NCI-H187 treated with DMSO at 0.1 percent for 48 hours (cell line): ENCODE measurements around the gene DBR1.

Source experiments
- DNase-seq: peaks from one replicate; lab custom pipeline; 2025; lab: John Stamatoyannopoulos, UW

Gene DBR1

DNA sequence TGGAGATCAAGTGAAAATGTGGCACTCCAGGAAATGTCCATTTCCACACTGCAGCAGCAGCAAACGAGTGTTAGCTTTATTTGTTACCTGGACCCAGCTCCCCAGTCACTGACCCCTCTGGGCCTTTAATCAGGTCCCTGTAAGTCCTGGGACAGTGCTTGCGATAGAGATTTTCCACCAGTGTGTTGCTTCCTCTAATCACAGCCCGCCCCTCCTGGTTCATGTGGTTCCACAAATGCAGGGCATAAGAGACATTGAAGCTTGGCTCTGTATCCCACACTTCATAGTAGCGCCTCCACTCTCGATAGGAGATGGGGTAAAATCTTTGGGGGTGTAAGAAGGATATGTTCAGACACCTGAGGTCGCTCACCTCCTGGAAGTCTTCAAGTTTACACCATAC is 50.5 kb downstream of the DBR1 start:
- no peak for DNase-seq

DNA sequence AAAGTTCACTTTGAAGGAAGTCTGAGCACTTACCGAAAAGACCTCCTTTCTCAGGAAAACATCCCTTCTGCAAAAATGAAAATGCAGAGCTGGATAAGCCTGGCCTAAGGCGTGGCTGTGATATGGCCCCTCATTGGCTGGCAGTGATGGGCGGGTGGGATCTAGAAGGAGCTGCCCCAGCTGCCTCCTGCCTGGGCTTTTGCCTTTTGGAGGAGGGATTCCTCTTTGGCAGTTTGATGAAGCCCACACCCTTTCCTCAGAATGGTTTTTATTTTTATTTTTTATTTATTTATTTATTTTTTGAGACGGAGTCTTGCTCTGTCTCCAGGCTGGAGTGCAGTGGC is 55.3 kb downstream of the DBR1 start:
- DNase-seq, result no peak

DNA sequence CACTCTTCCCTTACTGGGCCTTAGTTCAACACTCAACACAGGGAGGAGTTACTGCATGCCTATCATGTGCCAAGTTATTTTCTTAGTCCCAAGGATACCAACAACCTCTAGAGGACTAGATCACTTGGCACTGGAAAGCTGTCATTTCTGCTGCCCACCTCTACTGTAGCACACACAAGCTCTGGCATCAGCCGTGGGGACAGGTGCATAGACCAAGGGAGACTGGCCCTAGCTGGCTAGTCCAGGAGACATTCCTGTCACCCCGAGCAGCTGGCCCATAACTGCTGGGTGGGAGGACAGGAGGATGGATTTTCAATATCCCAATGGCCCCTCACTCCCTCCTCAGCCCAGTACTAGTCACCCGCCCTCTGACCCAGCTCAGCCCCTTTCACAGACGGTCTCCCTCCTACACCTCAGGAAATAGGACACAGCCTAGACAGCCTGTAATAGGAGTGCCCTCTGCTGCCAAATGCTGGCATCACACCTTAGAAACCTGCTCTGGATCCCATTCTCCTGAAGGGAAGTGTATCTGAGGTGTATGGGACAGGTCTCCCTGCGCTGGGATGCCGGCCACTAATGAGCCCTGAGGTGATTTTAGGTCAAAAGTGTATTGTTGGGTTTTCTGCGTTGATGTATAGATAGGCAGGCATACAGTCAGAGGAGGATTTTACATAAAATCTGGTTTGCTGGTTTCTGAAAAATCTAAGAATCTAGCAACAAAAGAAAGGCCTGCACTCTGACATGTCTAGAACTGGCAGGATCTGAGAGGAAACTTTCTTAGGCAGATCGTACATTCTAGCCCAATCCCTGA is 55.9 kb downstream of the DBR1 start:
- DNase-seq, result peak; percentile 27

DNA sequence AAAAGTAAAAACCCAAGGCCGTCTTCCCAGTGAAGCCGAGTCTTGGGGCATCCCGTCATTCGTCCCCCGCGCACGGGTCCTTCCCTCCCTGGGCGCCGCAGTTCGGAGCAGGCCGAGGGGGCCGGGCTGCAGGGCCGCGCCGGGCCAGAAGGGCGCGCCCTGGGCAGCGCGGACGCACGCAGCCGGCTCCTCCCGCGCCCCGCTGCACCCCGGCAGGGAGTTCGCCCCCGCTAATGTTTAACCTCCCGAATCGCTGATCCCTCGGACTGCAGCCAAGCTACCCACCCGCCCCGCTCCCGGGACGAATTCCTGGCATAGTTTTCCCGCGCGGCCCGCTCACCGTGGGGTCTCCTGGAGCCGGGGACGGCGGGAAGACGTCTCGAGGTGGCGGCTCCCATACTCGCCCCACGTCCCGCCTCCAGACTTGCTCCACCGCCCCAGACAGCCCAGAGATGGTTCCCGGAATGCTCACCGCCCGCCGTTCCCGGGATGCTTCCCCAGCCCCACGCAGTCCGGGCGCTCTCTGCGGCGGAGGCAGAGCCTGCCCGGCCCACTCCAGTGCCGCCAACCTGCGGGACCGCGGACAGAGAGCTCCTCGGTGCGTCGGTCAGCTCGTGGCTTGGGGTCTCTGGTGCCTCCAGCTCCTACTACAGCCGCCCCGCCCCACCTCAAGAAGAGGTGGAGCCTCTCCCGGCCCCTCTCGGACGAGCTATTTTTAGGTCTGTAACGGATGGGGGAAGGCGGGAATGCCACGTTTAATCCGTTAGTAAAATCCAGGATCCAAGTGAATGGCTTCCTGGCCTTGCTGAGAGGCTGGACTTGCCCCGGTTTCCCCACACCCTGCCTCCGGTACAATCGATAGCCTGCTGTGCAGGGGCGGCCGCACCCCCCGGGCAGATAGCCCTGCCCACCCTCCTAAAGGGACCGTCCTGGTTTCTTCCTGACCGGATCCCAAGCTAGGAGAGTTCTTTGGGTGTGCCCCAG is 59.4 kb downstream of the DBR1 start, which contains the start of gene DZIP1L:
Gene DZIP1L, minus strand, starts transcription at position 621 of the 984 bp plus-strand sequence. CDS start 11,637 bp downstream, outside the sequence.
- DNase-seq, result no peak

DNA sequence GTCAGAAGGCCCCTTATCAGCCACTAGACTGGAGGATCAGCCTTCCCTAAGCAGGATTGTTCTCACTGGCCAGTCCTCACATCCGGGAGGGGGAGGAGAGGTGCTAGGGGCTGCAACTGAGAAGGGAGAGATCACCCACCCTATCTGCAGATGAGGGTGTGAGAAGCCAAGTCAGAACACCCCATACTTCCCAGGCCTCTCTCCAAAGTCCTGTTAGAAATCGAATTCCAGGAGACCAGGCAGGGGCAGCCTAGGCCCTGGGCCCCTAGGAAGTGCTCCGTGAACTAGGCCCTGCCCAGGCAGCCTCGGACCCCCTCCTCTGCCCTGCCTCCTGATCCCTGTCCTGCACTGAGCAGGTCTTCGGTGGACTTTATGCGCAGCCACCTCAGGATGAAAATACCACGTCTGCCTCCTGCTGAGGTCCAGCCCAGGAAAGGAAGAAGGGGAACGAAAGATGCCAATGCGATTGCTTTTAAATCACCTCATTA is 60.2 kb downstream of the DBR1 start:
- DNase-seq, result no peak

DNA sequence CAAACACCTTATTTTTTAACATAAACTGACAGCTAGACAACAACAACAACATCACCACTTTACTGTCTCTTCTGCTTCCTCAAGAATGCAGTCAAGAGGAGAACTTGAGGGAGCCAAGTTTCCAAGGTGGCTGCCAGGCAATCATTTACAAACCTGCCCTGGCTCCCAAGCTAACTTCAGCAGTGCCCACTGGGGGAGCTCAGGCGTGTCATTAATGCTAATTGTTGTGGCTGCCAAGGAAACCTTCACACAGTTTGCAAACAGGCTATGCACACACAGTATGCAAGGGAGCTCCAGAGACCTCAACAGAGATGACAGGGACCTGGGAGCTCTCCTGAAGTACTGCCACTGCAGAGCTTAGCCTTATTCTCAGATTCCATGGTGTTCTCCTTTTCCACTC is 61.4 kb downstream of the DBR1 start:
- DNase-seq, result no peak

DNA sequence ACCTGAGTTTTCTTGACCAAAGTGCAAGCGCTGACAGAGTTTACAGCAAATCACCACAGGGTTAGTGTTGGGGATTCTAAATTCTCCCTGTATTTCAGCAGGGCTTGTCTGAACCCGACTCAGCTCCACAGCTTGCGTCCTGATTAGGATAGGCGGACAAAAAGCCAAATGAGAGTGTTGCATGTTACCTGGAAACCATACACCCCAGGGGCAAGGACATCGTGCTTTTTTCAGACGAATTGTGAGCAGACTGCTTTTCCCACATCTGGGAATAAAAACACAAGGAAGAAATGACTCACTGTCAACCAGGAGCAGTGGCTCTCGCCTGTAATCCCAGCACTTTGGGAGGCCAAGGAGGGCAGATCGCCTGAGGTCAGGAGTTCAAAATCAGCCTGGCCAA is 62.4 kb downstream of the DBR1 start:
- no peak for DNase-seq
